ENCODE measurements around the gene KCND3.

DNA sequence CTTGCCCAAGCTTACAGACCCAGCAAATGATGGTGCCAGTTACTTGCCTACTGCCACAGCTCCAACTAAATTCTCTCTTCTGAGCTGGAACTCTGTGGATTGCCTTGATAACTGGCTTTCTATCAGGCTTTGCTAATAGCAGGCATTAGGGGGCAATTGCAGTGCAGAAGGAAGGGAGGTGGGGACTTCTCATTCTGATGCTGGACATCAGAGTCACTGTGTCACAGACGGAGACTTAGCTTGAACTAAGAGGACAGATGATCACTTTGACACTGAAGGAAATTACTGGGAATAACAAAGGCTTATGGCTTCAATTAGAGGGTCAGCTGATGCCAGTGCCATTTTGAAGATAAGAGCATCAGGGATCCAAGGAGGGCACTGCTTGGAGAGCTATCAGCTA lies 119.3 kb downstream of the KCND3 start:
- TF ChIP-seq SNAI2 (CRISPR knock-in tag; IDR thresholded peaks at IDR 0.05) (no peak), ZNF70 (CRISPR knock-in tag; IDR thresholded peaks at IDR 0.05) (no peak)
- TF ChIP-seq, protein P1, sequence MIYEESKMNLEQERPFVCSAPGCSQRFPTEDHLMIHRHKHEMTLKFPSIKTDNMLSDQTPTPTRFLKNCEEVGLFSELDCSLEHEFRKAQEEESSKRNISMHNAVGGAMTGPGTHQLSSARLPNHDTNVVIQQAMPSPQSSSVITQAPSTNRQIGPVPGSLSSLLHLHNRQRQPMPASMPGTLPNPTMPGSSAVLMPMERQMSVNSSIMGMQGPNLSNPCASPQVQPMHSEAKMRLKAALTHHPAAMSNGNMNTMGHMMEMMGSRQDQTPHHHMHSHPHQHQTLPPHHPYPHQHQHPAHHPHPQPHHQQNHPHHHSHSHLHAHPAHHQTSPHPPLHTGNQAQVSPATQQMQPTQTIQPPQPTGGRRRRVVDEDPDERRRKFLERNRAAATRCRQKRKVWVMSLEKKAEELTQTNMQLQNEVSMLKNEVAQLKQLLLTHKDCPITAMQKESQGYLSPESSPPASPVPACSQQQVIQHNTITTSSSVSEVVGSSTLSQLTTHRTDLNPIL (CRISPR knock-in tag; IDR thresholded peaks at IDR 0.05; ENCODE audit: low read depth) = no peak
- TF ChIP-seq, protein P2, sequence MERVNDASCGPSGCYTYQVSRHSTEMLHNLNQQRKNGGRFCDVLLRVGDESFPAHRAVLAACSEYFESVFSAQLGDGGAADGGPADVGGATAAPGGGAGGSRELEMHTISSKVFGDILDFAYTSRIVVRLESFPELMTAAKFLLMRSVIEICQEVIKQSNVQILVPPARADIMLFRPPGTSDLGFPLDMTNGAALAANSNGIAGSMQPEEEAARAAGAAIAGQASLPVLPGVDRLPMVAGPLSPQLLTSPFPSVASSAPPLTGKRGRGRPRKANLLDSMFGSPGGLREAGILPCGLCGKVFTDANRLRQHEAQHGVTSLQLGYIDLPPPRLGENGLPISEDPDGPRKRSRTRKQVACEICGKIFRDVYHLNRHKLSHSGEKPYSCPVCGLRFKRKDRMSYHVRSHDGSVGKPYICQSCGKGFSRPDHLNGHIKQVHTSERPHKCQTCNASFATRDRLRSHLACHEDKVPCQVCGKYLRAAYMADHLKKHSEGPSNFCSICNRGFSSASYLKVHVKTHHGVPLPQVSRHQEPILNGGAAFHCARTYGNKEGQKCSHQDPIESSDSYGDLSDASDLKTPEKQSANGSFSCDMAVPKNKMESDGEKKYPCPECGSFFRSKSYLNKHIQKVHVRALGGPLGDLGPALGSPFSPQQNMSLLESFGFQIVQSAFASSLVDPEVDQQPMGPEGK (CRISPR knock-in tag; IDR thresholded peaks at IDR 0.05; ENCODE audit: borderline replicate concordance) = no peak

Measured in SK-N-SH treated with all-trans-retinoic acid at 6 μM for 48 hours (cell line).